Stromal cell of bone marrow (primary cell): ENCODE data around the gene PPP1R16B.

Experiments
- DNase-seq: peaks from one replicate; pipeline ENCODE4 v3.0.0-alpha.2; 2012; ENCODE audit warnings: low read depth

The PPP1R16B gene

DNA sequence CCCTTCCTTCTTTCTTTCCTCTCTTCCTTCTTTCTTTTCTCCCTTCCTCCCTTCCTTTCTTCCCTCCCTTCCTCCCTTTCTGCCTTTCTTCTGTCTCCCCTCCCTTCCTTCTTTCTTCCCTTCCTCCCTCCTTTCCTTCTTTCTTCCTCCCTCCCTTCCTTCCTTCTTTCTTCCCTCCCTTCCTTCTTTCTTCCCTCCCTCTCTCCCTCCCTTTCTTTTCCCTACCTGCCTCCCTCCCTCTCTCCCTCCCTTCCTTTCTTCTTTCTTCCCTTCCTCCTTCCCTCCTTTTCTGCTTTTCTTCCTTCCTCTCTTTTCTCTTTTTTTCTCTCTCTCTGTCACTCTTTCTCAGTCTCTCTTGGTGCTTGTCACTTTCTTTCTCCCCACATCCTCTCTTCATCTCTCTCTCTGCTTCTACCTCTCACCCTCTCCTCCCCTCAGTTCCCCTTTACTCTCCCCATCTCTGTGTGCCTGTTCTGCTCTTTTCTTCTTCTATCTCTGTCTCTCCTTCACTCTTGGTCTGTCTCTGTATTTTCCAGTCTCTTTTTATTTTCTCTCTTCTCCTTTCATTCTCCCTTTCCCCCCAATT lies 90.6 kb downstream of the PPP1R16B start:
- DNase-seq = no peak

DNA sequence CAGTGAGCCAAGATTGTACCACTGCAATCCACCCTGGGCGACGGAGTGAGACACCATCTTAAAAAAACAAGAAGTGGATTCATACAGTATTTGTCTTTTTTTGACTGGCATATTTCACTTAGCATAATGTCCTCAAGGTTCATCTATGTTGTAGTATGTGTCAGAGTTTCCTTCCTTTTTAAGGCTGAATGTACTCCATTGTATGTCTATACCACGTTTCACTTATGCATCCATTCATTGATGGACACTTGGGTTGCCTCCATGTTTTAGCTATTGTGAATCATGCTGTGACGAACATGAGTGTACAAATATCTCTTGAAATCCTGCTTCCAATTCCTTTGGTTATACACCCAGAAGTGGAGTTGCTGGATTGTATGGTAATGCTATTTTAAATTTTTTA lies 91.8 kb downstream of the PPP1R16B start:
- no peak for DNase-seq

DNA sequence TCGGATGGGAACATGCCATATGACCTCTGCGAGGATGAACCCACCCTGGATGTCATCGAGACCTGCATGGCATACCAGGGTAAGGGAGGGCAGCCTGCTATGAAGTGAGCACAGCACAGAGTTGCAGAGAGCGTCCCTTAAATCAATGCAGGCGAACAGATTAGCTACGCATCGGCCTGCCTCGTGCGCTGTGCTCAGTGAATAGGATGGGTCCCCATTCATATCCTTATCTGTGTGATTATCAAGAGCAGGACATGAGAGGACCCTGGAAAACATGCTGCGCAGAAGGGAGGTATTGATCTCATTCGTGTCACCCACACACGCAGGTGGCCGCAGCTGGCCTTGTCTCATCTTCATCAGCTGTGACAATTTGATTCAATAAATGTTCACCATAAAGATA lies 95.1 kb downstream of the PPP1R16B start:
- no peak for DNase-seq

DNA sequence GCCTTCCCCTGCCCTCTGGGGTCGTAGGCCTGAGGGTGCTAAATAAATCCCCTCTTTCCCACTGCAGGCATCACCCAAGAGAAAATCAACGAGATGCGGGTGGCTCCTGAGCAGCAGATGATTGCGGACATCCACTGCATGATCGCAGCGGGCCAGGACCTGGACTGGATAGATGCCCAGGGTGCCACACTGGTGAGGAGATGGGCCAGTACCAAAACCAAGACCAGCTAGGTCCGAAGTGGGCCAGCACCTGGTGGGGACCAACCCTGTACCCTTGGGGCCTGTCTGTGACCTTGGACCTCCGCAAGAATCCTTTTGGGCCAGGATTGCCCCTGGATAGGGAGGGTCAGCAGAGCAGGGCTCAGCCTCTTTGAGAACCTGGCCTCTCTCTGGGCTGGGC lies 97.1 kb downstream of the PPP1R16B start:
- no peak for DNase-seq

DNA sequence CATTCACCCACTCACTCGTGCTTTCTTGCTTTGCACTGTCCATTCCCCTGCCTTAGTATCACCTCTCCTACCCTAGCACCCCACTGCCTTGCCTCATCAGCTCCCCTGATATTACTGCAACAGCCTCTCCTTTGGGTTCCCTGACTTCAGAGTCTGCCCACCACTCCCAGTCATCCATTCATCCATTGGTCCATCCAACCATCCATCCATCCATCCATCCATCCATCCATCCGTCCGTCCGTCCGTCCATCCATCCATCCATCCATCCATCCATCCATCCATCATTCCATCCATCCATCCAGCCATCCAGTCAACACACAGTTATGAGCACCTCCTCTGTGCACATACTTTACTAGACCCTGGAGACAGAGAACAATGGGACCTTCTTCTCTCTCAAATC lies 97.8 kb downstream of the PPP1R16B start:
- no peak for DNase-seq

DNA sequence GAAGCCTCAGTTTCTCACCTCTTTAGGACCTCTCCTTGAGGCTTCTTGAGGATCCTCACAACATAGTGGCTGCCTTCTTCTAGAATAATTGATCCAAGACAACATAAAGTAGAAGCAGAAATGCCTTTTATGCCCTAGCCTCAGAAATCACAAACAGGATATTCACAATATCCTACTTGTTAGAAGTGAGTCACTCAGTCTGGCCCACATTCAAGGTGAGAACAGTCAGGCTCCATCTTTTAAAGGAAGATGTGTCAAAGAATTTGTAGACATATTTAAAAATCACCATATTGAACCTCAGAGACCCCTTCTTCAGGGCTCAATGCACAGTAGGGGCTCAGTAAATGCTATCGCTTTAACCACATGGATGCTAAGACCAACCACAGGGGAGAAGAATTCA lies 99.9 kb downstream of the PPP1R16B start:
- DNase-seq = no peak

DNA sequence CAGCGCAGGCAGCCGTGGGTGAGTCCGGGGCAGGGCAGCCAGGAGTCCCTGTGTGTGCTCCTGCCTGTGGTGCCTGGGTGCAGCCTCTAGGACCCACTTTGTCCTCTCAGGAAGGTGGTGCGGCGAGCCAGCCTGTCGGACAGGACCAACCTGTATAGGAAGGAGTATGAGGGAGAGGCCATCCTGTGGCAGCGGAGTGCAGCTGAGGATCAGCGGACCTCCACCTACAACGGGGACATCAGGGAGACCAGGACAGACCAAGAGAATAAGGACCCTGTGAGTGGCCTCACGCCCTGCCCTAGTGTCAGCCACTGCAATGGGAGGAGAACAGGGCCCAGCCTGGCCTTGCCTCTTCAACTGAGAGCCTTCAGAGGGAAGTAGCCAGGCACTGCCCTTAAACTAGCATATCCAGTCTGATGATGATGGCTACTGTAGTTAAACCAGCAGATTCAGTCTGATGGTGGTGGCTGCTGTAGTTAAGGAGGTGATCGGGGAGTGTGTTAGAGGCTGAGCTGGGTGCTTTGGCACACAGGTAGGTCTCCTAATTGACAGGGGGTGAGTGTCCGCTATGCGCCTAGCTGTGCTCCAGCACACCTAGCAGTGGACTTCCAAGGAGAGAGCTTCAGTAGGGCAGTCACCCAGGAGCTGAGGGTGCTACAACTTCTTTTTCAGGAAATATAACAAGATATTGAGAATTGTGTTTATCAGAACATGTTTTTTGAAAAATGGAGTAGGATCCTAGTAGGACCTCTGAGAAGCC lies 102.6 kb downstream of the PPP1R16B start:
- no peak for DNase-seq

DNA sequence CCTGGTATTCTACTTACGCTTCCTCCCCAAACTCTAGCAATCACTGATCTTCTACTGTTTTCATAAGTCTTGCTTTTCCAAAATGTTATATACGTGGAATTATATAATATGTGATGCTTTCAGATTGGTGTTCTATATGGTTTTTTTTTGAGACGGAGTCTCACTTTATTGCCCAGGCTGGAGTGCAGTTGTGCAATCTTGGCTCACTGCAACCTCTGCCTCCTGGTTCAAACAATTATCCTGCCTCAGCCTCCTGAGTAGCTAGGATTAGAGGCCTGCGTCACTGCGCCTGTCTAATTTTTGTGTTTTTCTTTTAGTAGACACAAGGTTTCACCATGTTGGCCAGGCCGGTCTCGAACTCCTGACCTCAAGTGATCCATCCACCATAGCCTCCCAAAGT lies 109.9 kb downstream of the PPP1R16B start:
- DNase-seq = no peak

DNA sequence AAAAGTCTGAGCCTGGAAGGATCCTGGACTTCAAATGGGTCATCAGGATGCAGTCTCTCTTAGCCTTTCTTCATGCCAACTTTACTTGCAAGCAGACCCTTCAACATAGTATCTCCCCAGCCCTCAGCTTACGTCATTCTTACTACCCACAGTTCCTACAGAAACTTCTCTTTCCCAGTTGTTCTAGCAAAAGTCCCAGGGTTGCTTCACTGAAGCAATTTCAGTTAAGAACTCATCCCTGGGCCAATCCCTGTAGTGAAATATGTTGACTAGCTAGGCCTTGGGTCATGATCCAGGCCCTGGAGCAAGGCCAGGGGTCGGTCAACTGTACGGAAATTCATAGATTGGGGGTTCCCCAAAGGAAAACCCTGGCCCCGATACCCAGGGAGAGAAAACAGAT lies 112.2 kb downstream of the PPP1R16B start:
- no peak for DNase-seq

DNA sequence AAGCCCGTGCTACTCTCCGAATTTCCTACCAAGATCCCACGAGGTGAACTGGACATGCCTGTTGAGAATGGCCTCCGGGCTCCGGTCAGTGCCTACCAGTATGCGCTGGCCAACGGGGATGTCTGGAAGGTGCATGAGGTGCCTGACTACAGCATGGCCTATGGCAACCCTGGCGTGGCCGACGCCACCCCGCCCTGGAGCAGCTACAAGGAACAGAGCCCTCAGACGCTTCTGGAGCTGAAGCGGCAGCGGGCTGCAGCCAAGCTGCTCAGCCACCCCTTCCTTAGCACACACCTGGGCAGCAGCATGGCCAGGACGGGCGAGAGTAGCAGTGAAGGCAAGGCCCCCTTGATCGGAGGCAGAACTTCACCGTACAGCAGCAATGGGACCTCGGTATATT lies 112.7 kb downstream of the PPP1R16B start:
- DNase-seq = no peak

DNA sequence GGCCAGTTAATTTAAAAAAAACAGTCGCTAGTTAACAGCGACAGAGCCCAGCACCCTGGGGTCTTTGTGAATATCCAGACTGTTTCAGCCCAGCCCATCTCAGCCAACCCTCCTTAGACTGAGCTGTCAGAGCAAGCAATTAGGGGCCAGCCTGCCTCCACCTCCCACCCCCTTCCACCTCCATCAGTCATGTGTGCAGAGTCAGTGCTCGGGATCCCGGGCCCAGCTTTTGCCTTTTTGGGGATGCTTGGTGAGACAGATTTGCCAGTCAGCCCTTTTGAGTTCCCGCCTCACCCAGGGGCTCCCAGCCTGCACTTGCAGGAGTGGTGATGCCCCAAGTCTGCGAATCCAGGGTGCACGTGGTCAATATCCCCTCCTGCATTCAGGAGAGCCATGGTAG lies 114.2 kb downstream of the PPP1R16B start:
- DNase-seq = no peak

DNA sequence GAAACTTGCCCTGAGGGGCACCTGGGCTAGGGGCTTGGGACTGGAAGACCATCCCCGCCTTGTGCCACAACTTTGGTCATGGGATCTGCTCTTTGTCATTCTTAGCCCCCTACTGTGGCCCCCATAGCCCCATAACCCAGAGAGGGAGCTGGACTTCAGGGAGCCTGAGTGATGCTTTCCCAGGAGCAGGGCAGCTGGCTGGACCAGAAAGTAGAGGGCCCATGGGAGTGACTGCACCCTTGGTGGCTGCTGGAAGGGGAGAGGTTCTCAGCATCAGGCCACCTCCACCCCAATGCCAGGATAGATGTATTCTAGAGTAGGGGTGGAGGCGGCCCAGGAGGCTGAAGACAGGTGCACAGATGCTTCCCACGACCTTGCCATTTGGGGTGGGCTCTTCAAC lies 114.9 kb downstream of the PPP1R16B start:
- DNase-seq = no peak

DNA sequence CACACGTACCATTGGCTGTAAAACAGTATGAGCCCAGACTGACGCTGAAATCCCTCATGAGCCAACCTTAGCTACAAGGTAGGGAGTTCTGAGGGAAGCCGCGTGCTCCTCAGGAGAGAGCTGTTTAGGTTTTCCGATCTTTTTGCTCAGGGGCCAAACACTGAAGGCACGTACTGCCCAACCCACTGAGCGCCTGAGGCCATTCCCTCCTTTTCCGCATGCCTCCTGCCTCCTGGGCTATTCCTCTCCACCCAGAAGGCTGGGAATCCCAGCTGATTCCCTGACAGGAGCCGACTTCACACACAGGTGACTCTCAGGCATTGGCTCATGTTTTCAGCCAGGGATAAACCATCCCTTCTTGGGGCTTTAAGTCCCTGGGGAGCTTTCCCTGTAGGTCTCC lies 115.4 kb downstream of the PPP1R16B start:
- no peak for DNase-seq

DNA sequence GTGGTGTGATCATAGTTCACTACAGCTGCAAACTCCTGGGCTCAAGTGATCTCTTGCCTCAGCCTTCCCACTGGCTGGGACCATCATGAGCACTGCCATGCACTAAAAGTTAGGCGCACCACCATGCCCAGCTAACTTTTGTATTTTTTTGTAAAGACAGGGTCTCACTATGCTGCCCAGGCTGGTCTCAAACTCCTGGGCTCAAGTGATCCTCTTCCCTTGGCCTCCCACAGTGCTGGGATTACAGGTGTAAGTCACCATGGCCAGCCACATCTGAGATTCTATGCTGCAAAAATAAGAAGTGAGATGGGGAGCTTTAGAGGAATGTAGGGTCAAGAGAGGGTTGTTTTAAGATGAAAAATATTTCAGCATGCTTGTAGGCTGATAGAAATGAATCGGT lies 119.2 kb downstream of the PPP1R16B start:
- no peak for DNase-seq

DNA sequence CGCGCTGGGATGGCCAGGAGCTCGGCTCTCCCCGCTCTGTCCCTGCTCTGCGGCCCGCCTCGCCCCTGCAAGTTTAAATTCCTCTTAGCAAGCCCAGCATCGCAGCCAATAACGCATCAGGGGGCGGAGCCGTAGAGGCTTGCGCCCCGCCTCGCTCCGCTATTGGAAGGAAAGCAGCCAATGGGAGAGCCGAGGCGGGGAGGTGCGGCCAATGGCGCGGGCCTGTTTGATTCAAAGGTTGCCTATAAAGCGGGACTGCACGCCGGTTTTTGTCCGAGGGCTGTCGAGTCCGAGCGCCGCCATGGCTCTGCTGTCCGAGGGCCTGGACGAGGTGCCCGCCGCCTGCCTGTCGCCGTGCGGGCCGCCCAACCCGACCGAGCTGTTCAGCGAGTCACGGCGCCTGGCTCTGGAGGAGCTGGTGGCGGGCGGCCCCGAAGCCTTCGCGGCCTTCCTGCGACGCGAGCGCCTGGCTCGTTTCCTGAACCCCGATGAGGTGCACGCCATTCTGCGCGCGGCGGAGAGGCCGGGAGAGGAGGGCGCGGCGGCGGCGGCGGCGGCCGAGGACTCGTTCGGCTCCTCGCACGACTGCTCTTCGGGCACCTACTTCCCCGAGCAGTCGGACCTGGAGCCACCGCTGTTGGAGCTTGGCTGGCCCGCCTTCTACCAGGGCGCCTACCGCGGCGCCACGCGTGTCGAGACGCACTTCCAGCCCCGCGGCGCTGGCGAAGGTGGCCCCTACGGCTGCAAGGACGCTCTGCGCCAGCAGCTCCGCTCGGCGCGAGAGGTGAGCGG lies 120.8 kb downstream of the PPP1R16B start, which contains the start of gene FAM83D:
Gene FAM83D, plus strand, starts transcription at position 276 of the 792 bp plus-strand sequence. Its CDS starts 26 bp downstream, at position 302.
- peak; percentile 92 for DNase-seq

DNA sequence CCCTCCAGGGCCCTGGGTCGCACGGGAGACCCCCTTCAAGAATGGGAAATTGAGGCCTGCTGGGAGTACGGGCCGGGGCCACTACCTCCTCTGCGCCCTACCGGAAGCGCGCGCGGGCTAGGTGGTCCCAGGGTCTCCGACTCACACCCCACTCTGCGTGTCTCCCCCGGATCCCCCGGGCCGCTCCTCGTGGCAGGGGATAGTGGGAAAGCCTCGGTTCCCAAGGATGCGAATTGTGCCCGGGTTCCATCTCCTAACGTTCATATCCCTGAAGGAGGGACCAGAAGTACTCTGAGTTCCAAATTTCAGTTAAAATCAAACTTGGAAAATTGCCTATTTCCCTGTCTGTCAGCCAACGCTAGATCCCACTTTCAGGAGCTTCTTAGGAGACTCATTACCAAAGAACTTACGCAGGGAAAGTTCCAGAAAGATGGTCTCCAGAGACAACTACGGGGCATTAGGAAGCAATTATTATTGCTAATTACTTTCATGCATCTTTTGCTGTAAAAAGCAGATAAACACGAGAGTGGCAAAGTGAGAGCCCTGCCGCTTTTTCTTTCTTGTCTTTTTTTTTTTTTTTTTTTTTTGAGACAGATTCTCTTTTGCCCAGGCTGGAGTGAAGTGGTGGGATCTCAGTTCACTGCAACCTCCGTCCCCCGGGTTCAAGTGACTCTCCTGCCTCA lies 121.6 kb downstream of the PPP1R16B start:
- no peak for DNase-seq

DNA sequence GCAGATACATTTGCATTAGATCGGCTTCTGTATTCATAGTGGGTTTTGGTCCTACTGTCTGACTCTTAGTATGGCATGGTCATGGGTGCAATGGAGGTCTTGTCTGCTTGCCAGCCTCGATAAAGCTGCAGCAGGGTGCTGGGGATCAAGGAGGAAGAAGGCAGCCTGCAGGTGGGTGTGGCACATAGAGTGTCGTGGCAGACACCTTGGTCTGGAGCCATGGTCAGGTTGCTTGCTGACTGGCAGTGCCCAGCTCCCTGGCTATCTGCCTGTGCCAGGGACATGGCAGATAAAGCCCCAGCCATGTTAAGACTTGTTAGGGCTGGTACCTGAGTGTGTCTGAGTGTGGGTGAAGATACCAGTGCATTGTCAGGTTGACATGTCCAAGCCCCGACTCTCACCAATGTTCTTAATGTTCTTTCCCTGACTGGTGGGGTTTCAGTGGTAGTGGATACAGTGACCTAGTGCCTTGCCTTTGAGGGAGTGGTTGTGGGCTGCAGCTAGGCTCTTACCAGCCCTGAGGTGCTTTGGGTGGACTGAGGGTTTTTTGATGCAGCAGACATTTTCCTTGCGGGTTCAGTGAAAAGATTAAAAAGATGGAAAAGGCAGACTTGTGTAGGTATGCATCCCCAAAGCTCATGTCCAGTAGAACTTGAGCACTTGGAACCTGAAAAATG lies 122.5 kb downstream of the PPP1R16B start:
- no peak for DNase-seq

DNA sequence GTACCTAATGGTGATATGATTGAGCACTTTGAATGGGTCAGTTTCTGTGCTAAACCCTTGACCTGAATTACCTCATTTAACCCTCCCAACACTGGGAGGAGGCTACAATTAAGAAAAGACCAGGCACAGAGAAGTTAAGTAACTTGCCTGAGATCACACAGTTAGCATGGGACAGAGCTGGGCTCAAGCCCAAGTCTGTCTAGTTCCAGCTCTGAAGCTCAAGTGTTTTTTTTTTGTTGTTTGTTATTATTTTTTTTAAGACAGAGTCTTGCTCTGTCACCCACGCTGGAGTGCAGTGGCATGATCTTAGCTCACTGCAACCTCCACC lies 124.7 kb downstream of the PPP1R16B start:
- no peak for DNase-seq

DNA sequence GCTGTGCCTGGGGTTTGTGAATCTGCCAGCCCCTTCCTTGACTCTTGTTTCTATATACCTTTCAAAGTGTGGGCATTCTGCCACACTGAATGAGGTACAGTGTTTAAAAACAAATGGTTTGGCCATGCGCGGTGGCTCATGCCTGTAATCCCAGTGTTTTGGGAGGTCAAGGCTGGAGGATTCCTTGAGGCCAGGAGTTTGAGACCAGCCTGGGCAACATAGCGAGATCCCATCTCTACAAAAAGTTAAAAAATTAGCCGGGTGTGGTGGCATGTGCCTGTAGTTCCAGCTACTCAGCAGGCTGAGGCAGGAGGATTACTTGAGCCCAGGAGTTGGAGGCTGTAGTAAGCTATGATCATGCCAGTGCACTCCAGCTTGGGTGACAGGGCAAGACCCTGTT lies 126.5 kb downstream of the PPP1R16B start:
- DNase-seq = no peak

DNA sequence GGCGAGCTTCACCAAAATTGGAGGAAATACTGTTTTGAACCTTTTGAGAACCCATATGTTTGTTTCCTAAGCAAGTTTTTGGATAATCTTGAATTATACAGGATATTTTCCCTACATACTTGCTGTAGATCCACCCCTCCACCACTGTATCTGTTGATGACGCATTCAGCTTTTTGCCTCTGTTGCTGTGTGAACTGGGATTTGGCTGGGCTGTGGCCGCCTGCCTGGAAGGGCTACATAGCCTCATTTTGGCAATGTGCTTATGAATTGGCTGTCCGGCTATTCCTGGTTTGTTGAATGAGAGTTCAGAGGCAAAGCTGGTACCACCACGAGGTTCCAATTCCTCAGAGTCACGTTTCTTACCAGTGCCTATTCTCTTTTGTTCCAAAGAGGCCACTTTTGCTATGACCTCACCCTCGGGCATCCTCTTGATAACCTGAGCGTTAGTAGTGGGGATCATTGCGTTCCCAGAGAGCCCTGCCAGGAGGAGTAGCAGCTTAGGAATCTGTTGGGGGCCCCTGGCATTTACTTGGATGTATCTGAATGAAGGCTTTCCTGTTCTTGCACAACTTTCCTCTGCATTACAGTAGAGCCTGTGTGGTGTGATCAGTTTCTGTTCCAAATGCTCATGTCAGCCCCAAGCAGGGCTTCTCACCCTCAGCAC lies 127.1 kb downstream of the PPP1R16B start:
- peak; percentile 47 for DNase-seq

DNA sequence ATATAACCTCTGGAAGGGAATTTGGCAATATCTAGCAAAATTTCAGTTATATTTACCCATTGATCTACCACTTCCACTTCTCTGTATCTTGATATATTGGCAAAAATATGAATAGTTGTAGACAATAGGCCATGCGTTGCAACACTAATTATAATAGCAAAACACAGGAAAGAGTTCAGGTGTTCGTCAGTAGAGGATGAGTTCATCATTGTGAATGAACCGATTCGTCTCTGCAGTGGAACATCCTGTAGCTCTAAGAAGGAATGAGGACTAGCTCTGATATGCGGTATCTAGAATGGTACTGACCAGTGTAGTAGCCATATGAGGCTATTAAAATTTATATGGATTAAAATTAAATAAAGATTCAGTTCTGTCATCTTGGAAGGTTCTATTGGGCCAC lies 129.0 kb downstream of the PPP1R16B start:
- no peak for DNase-seq

DNA sequence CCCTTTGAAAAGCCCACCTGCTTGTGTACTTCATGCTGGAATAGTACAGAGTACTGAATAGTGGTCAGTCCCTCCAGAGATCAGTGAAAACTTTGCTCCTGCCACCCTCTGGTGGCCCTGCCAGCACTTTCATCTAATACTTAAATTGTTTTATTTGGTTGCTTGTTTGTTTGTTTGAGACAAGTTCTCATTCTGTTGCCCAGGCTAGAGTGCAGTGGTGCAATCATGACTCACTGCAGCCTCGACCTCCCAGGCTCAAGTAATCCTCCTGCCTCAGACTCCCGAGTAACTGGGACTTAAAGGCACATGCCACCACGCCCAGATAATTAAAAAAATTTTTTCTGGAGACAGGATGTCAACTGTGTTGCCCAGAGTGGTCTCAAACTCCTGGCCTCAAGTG lies 129.8 kb downstream of the PPP1R16B start:
- DNase-seq = no peak
